Chondrocyte (in vitro differentiated cells): ENCODE measurements around the gene ALK. TPM values are rescaled to one million over a fixed set of nuclear protein-coding genes. Genes with fewer than 3 reads are reported as not detected.

Experiments used
- DNase-seq: peaks from one replicate; pipeline ENCODE4 v3.0.0; 2021; ENCODE audit warnings: mixed read lengths, low spot score
- H3K27ac Mint-ChIP-seq: one replicate; pipeline ENCODE4 v1.8.0; 2021; ENCODE audit warnings: mild to moderate bottlenecking, moderate library complexity, mixed read lengths; ENCODE audit not compliant: unreplicated experiment
- H3K27me3 Mint-ChIP-seq: 2 replicates; pipeline ENCODE4 v1.8.0; 2021; ENCODE audit warnings: low read depth, mixed read lengths
- H3K36me3 Mint-ChIP-seq: 2 replicates; pipeline ENCODE4 v1.8.0; 2021; ENCODE audit warnings: low read depth, mixed read lengths
- H3K4me1 Mint-ChIP-seq: 2 replicates; pipeline ENCODE4 v1.8.0; 2021; ENCODE audit warnings: low read depth, mild to moderate bottlenecking, mixed read lengths
- H3K4me3 Mint-ChIP-seq: one replicate; pipeline ENCODE4 v1.8.0; 2021; ENCODE audit warnings: mild to moderate bottlenecking, moderate library complexity, mixed read lengths; ENCODE audit not compliant: unreplicated experiment
- H3K9me3 Mint-ChIP-seq: 2 replicates; pipeline ENCODE4 v1.8.0; 2021; ENCODE audit warnings: low read depth, mixed read lengths
- CTCF ChIP-seq: fragments of 200-600 bp; sonication (generic); IDR thresholded peaks from 2 replicates; pipeline ENCODE4 v1.5.0; 2021; ENCODE audit warnings: antibody characterized with exemption, mild to moderate bottlenecking, moderate library complexity
- total RNA-seq: library from RNA; stranded (reverse); gene quantifications from 3 replicates; pipeline ENCODE4 v1.2.1, GENCODE V29; 2021

The ALK gene
- total RNA-seq, 1 donor from 2014 or later, result 0.07 TPM

DNA sequence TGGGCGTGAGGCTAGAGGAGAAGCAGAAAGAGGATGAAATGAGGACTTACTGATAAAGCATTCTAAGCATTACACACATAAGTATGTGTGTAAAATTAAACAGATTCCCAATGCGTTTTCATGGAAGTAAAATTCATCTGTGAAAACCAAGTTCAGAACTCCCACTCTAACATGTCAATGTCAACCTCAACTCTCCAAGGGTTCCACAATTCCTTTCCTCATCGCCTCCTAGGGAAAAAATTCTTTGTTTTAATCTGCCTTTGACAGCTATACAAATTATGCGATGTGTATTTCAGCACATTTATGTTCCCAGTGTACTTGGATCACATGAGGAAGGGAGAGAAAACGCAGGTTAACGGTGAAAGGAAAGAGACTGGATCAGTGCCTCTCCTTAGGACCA lies 729.6 kb downstream of the ALK start:
- Mint-ChIP-seq H3K27ac (no peak overlapping the region), H3K9me3 (peaks cover 2% of the 10 kb centered on the region), H3K27me3 (no peaks in the 10 kb centered on the region), H3K4me3 (no peak overlapping the region), H3K4me1 (peaks cover 12% of the 10 kb centered on the region), H3K36me3 (peaks cover 4% of the 10 kb centered on the region)
- no peak for DNase-seq
- TF ChIP-seq CTCF, result no peak

GRCh38 chr2:29189052-29189451 lies 732.3 kb downstream of the ALK start:
- Mint-ChIP-seq H3K27ac (no peak overlapping the region), H3K4me3 (no peak overlapping the region), H3K9me3 (peaks cover 2% of the 10 kb centered on the region), H3K27me3 (no peaks in the 10 kb centered on the region), H3K36me3 (peaks cover 7% of the 10 kb centered on the region), H3K4me1 (peaks cover 12% of the 10 kb centered on the region)
- DNase-seq, result no peak
- no peak for TF ChIP-seq CTCF

- no peak for DNase-seq
- no peak overlapping the region for H3K4me3 Mint-ChIP-seq
- peaks cover 7% of the 10 kb centered on the region for H3K36me3 Mint-ChIP-seq
- TF ChIP-seq CTCF, result no peak
- peaks cover 12% of the 10 kb centered on the region for H3K4me1 Mint-ChIP-seq
- no peaks in the 10 kb centered on the region for H3K27me3 Mint-ChIP-seq
- H3K9me3 Mint-ChIP-seq, result peaks cover 2% of the 10 kb centered on the region
- H3K27ac Mint-ChIP-seq, result no peak overlapping the region
Observed at GRCh38 chr2:29187926-29188325, 733.5 kb downstream of the ALK start.

GRCh38 chr2:29186817-29187216 lies 734.6 kb downstream of the ALK start:
- H3K9me3 Mint-ChIP-seq, result peaks cover 2% of the 10 kb centered on the region
- peak; percentile 26 for TF ChIP-seq CTCF
- DNase-seq, result no peak
- no peak overlapping the region for H3K27ac Mint-ChIP-seq
- peaks cover 5% of the 10 kb centered on the region for H3K4me1 Mint-ChIP-seq
- H3K36me3 Mint-ChIP-seq, result peaks cover 7% of the 10 kb centered on the region
- H3K27me3 Mint-ChIP-seq, result no peaks in the 10 kb centered on the region
- no peak overlapping the region for H3K4me3 Mint-ChIP-seq

DNA sequence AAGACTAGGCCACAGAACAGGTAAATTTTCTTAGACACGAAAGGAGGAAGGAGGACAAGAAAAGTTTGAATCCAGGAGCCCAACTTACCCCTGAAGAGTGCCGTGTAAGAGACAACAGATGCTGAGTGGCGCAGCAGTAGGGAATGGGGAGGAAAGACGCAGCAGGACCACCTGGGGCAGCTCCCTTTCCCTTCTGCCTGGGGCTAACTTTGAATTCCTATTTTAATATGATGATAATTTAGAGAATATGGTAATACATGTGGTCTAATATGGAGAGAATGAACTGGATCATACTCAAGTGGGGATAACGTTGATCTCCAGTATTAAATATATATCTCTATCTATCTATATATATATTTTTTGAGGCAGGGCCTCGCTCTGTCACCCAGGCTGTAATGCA lies 736.9 kb downstream of the ALK start:
- no peak for DNase-seq
- H3K4me3 Mint-ChIP-seq, result no peak overlapping the region

More for the DNA sequence above, 736.9 kb downstream of the ALK start:
- Mint-ChIP-seq H3K4me1 (peaks cover 5% of the 10 kb centered on the region), H3K36me3 (peaks cover 16% of the 10 kb centered on the region), H3K27me3 (no peaks in the 10 kb centered on the region), H3K27ac (no peak overlapping the region), H3K9me3 (peaks cover 2% of the 10 kb centered on the region)
- TF ChIP-seq CTCF, result no peak
